Body of pancreas (tissue), 4 donors: ENCODE results near the gene TSPAN32.

Experiments
- POLR2A ChIP-seq, 3 donors: fragments of 450-650 bp; IDR thresholded peaks; one replicate each; pipeline ENCODE4 v1.6.1; 2016; ENCODE audit warnings: antibody characterized with exemption in 3 of 3, mild to moderate bottlenecking in 2 of 3
- TF ChIP-seq, protein P1 (sequence below), 7 experiments: fragments of 450-650 bp in 4 of 7; fragments of 200-600 bp in 3 of 7; sonication (generic) in 3 of 7; IDR thresholded peaks; one replicate each; pipeline ENCODE4 v1.5.1; 2016 to 2019; ENCODE audit warnings: antibody characterized with exemption in 7 of 7

DNA sequence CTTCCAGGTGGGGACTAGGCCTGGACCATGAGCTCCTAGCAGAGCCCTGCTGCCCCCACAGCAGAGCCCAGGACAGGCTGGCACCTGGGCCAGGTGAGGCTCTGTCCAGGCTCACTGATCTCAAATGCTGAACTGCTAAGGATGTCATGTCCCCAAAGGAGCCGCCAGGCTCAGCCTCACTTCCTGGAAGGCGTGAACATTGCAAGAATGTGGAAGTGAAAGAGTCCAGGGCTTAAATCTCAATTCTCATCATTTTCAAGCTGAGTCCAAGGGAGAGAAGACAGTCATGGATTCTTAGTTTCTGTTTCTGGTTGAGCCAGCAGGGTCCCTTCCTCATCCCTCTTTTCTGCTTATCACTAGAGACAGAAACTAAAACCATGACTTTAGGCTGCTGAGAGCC, 36.4 kb upstream of the TSPAN32 start:
- TF ChIP-seq, protein P1, sequence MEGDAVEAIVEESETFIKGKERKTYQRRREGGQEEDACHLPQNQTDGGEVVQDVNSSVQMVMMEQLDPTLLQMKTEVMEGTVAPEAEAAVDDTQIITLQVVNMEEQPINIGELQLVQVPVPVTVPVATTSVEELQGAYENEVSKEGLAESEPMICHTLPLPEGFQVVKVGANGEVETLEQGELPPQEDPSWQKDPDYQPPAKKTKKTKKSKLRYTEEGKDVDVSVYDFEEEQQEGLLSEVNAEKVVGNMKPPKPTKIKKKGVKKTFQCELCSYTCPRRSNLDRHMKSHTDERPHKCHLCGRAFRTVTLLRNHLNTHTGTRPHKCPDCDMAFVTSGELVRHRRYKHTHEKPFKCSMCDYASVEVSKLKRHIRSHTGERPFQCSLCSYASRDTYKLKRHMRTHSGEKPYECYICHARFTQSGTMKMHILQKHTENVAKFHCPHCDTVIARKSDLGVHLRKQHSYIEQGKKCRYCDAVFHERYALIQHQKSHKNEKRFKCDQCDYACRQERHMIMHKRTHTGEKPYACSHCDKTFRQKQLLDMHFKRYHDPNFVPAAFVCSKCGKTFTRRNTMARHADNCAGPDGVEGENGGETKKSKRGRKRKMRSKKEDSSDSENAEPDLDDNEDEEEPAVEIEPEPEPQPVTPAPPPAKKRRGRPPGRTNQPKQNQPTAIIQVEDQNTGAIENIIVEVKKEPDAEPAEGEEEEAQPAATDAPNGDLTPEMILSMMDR (IDR thresholded peaks at IDR 0.05) = no peak
- TF ChIP-seq POLR2A (IDR thresholded peaks at IDR 0.05) = no peak
